Endothelial cell (in vitro differentiated cells): ENCODE measurements around the gene E2F7. TPM values are rescaled to one million over a fixed set of nuclear protein-coding genes. Genes with fewer than 3 reads are reported as not detected.
"Not testable (repeated sequence)": the region's sequence is repeated elsewhere in the genome, so short reads cannot be mapped to it uniquely, and the experiment has no call there.

Source experiments
- DNase-seq: peaks from one replicate; pipeline ENCODE4 v3.0.0; 2021; ENCODE audit warnings: low spot score
- H3K27ac Mint-ChIP-seq: one replicate; pipeline ENCODE4 v1.8.0; 2021; ENCODE audit warnings: mixed read lengths, inconsistent platforms; ENCODE audit not compliant: unreplicated experiment
- H3K27me3 Mint-ChIP-seq: one replicate; pipeline ENCODE4 v1.8.0; 2021; ENCODE audit warnings: mild to moderate bottlenecking, moderate library complexity, mixed read lengths, inconsistent platforms; ENCODE audit not compliant: unreplicated experiment
- H3K36me3 Mint-ChIP-seq: one replicate; pipeline ENCODE4 v1.8.0; 2021; ENCODE audit warnings: mild to moderate bottlenecking, low read depth, mixed read lengths, inconsistent platforms; ENCODE audit not compliant: unreplicated experiment
- H3K4me1 Mint-ChIP-seq: one replicate; pipeline ENCODE4 v1.8.0; 2021; ENCODE audit warnings: mild to moderate bottlenecking, mixed read lengths, inconsistent platforms; ENCODE audit not compliant: unreplicated experiment
- H3K4me3 Mint-ChIP-seq: one replicate; pipeline ENCODE4 v1.8.0; 2021; ENCODE audit warnings: mild to moderate bottlenecking, mixed read lengths, inconsistent platforms; ENCODE audit not compliant: unreplicated experiment
- H3K9me3 Mint-ChIP-seq: one replicate; pipeline ENCODE4 v1.8.0; 2021; ENCODE audit warnings: mixed read lengths, inconsistent platforms; ENCODE audit not compliant: unreplicated experiment
- CTCF ChIP-seq: fragments of 200-600 bp; sonication (generic); IDR thresholded peaks from one replicate; pipeline ENCODE4 v1.5.0; 2021; ENCODE audit warnings: antibody characterized with exemption; ENCODE audit not compliant: unreplicated experiment
- total RNA-seq: library from RNA; stranded (reverse); fragmentation: NEBNext Ultra II Directional; extraction: Animal tissue kit (Norgen Biotek cat#: 25700); gene quantifications from one replicate; pipeline ENCODE4 v1.2.1, GENCODE V29; 2021; ENCODE audit not compliant: unreplicated experiment

Gene E2F7
- total RNA-seq, 1 donor from 2014 or later, result 6.2 TPM

DNA sequence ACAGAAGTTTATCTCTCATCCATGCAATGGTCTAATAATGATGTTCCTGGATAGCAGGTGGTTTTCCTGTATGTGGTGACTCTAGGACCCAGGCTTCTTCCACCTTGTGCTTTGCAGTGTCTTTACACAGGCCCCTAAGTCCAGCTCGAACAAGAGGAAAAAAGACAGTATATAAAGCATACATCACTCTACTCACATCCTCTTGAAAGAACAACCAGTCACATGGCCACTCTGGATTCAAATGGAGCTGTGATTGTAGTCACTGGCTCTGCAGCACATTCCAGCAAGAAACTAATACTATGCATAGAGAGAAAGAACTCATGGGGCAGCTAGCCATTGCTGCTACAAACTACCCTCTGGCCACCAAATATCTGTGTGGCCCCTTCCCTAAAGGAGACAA is 11.5 kb upstream of the E2F7 start:
- Mint-ChIP-seq H3K4me1 (no peaks in the 10 kb centered on the region), H3K4me3 (no peak overlapping the region), H3K27ac (no peak overlapping the region), H3K27me3 (no peaks in the 10 kb centered on the region), H3K9me3 (no peaks in the 10 kb centered on the region), H3K36me3 (no peaks in the 10 kb centered on the region)
- no peak for DNase-seq
- TF ChIP-seq CTCF, result no peak

DNA sequence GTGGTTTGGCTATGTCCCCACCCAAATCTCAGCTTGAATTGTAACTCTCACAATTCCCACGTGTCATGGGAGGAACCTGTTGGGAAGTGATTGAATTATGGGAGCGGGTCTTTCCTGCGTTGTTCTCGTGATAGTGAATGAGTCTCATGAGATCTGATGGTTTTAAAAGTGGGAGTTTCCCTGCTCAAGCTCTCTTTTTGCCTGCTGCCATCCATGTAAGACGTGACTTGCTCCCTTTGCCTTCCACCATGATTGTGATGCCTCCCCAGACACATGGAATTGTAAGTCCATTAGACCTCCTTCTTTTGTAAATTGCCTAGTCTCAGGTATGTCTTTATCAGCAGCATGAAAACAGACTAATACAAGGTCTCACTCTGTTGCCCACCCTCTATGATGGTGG is 8.5 kb upstream of the E2F7 start:
- H3K36me3 Mint-ChIP-seq, DNase-seq, H3K4me3 Mint-ChIP-seq, H3K4me1 Mint-ChIP-seq, H3K27me3 Mint-ChIP-seq, H3K27ac Mint-ChIP-seq, H3K9me3 Mint-ChIP-seq: not testable (repeated sequence)

GRCh38 chr12:77072833-77073495 is 7.6 kb upstream of the E2F7 start:
- Mint-ChIP-seq H3K4me3 (no peak overlapping the region), H3K27ac (no peak overlapping the region), H3K27me3 (peaks cover 2% of the 10 kb centered on the region), H3K36me3 (no peaks in the 10 kb centered on the region), H3K9me3 (no peaks in the 10 kb centered on the region), H3K4me1 (no peaks in the 10 kb centered on the region)
- TF ChIP-seq CTCF, result no peak
- DNase-seq, result no peak

GRCh38 chr12:77070800-77071449 is 5.6 kb upstream of the E2F7 start:
- Mint-ChIP-seq H3K4me1 (no peaks in the 10 kb centered on the region), H3K27ac (no peak overlapping the region), H3K9me3 (no peaks in the 10 kb centered on the region), H3K27me3 (peaks cover 2% of the 10 kb centered on the region), H3K36me3 (no peaks in the 10 kb centered on the region), H3K4me3 (no peak overlapping the region)
- TF ChIP-seq CTCF, result no peak
- DNase-seq, result no peak

DNA sequence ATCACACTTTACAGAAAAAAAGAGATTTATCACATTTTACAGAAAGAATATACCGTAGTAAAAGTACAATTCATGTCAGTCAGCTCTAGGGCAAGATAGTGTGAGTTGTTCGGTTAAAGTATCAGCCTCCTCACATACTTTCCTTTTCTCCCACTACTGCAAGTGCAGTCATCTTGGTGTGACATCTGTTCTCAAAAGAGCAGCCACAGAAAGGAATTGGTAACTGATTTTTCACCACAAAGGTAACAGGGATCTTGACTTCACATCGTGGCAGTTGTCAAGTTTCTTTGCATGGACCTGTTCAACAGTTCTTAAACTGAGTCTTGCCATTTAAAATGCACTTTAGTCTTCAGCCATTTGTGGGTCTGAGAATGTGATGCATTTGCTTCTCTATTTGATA is 5.0 kb upstream of the E2F7 start:
- H3K4me3 Mint-ChIP-seq, result no peak overlapping the region
- no peaks in the 10 kb centered on the region for H3K4me1 Mint-ChIP-seq
- TF ChIP-seq CTCF, result no peak
- DNase-seq, result no peak
- H3K9me3 Mint-ChIP-seq, result no peaks in the 10 kb centered on the region
- H3K27me3 Mint-ChIP-seq, result peaks cover 2% of the 10 kb centered on the region
- H3K36me3 Mint-ChIP-seq, result no peaks in the 10 kb centered on the region
- no peak overlapping the region for H3K27ac Mint-ChIP-seq
